Calu3 (cell line): ENCODE data around the gene TAOK1. TPM values are rescaled to one million over a fixed set of nuclear protein-coding genes. Genes with fewer than 3 reads are reported as not detected.

Source experiments
- BruUV-seq: library from RNA; stranded (reverse); fragments of 400-500 nt; replicated peaks from 2 replicates; lab custom pipeline; 2021; lab: Mats Ljungman, UMichigan
- CTCF ChIA-PET: fragments of 300-600 bp; sonication (Branson Sonifier 250); formaldehyde crosslinking; loops from one replicate; lab custom pipeline; 2022; ENCODE audit warnings: antibody characterized with exemption; lab: Charles Lee
- DNase-seq: peaks from one replicate; pipeline ENCODE4 v3.0.0; 2022
- H3K27ac Mint-ChIP-seq: one replicate; pipeline ENCODE4 v1.8.0; 2022; ENCODE audit warnings: mixed read lengths; ENCODE audit not compliant: unreplicated experiment
- H3K27me3 Mint-ChIP-seq: one replicate; pipeline ENCODE4 v1.8.0; 2022; ENCODE audit warnings: mixed read lengths; ENCODE audit not compliant: unreplicated experiment
- H3K36me3 Mint-ChIP-seq: one replicate; pipeline ENCODE4 v1.8.0; 2022; ENCODE audit warnings: mild to moderate bottlenecking, moderate library complexity, mixed read lengths; ENCODE audit not compliant: insufficient read depth, unreplicated experiment
- H3K4me1 Mint-ChIP-seq: one replicate; pipeline ENCODE4 v1.8.0; 2022; ENCODE audit warnings: mild to moderate bottlenecking, low read depth, mixed read lengths; ENCODE audit not compliant: unreplicated experiment
- H3K4me3 Mint-ChIP-seq: one replicate; pipeline ENCODE4 v1.8.0; 2022; ENCODE audit warnings: mild to moderate bottlenecking, low read depth, moderate library complexity, mixed read lengths; ENCODE audit not compliant: unreplicated experiment
- H3K9me3 Mint-ChIP-seq: one replicate; pipeline ENCODE4 v1.8.0; 2022; ENCODE audit warnings: low read depth, mixed read lengths; ENCODE audit not compliant: unreplicated experiment
- intact Hi-C: fragments of 100-400 bp; cut with micrococcal nuclease; formaldehyde crosslinking; loops from one replicate; pipeline ENCODE4 v1.10.0; 2022; ENCODE audit not compliant: unreplicated experiment
- total RNA-seq: library from RNA; stranded (reverse); gene quantifications from 2 replicates; pipeline ENCODE4 v1.2.3, GENCODE V29; 2022
- TF ChIP-seq, protein P1 (sequence below): fragments of 200-600 bp; IDR thresholded peaks from one replicate; pipeline ENCODE4 v1.8.0; 2022; ENCODE audit warnings: antibody characterized with exemption; ENCODE audit not compliant: unreplicated experiment

The TAOK1 gene
- total RNA-seq, 1 experiment from 2014 or later = 78.1 TPM

DNA sequence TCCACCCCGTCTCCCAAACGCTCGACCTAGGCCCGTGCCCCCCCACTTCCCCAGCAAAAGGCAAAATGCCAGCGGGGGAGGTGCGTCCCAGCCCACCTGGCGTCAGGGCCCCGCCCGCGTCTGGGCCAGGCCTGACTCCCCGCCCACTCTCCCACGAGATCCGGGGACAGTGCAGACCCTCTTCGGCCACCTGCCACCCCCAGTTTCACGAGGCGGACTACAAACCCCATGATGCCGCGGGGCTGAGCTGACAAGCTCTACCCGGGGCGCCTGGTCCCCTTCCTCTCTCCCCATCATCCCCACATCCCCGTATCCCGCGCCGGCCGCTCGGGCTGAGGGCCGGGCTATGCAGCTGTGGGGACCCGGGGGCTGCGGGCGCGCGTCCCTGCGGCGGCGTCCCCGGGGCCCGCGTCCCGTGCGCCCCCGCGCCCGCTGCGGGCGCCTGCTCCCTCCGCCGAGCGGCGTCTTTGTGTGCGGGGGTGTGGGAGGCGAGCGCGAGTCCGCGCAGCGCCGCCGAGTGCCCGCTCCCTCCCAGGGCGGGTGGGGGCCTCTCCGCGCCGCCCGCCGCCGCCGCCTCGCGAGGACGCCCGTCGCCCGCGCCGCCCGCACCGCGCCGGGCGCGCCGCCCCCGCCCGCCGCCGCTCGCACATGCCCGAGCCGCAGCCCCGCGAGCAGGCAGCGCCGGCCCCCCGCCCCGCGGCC lies 202.8 kb downstream of the TAOK1 start, which contains the start of gene ANKRD13B:
Gene ANKRD13B, plus strand, starts transcription at position 283 of the 702 bp plus-strand sequence. CDS start 490 bp downstream, outside the sequence.
- BruUV-seq = no TSS peak
- H3K4me3 Mint-ChIP-seq = peak within 1 kb of the TSS; percentile 79
- TF ChIP-seq, protein P1, sequence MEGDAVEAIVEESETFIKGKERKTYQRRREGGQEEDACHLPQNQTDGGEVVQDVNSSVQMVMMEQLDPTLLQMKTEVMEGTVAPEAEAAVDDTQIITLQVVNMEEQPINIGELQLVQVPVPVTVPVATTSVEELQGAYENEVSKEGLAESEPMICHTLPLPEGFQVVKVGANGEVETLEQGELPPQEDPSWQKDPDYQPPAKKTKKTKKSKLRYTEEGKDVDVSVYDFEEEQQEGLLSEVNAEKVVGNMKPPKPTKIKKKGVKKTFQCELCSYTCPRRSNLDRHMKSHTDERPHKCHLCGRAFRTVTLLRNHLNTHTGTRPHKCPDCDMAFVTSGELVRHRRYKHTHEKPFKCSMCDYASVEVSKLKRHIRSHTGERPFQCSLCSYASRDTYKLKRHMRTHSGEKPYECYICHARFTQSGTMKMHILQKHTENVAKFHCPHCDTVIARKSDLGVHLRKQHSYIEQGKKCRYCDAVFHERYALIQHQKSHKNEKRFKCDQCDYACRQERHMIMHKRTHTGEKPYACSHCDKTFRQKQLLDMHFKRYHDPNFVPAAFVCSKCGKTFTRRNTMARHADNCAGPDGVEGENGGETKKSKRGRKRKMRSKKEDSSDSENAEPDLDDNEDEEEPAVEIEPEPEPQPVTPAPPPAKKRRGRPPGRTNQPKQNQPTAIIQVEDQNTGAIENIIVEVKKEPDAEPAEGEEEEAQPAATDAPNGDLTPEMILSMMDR = no peak
- intact Hi-C loops = no loop called here
- H3K4me1 Mint-ChIP-seq = peaks cover 36% of the 10 kb centered on the region
- no peaks in the 10 kb centered on the region for H3K27me3 Mint-ChIP-seq
- CTCF ChIA-PET = interaction anchor here (1.3 to 3.4 kb wide), 4 partner anchors 13 to 337 kb away, joined by 4 to 36 read pairs (median 11); partner anchors contain the start of genes NUFIP2 and SSH2
- H3K36me3 Mint-ChIP-seq = peaks cover 58% of the 10 kb centered on the region
- DNase-seq = peak; percentile 41
- peak within 1 kb of the TSS; percentile 42 for H3K27ac Mint-ChIP-seq
- H3K9me3 Mint-ChIP-seq = no peaks in the 10 kb centered on the region

DNA sequence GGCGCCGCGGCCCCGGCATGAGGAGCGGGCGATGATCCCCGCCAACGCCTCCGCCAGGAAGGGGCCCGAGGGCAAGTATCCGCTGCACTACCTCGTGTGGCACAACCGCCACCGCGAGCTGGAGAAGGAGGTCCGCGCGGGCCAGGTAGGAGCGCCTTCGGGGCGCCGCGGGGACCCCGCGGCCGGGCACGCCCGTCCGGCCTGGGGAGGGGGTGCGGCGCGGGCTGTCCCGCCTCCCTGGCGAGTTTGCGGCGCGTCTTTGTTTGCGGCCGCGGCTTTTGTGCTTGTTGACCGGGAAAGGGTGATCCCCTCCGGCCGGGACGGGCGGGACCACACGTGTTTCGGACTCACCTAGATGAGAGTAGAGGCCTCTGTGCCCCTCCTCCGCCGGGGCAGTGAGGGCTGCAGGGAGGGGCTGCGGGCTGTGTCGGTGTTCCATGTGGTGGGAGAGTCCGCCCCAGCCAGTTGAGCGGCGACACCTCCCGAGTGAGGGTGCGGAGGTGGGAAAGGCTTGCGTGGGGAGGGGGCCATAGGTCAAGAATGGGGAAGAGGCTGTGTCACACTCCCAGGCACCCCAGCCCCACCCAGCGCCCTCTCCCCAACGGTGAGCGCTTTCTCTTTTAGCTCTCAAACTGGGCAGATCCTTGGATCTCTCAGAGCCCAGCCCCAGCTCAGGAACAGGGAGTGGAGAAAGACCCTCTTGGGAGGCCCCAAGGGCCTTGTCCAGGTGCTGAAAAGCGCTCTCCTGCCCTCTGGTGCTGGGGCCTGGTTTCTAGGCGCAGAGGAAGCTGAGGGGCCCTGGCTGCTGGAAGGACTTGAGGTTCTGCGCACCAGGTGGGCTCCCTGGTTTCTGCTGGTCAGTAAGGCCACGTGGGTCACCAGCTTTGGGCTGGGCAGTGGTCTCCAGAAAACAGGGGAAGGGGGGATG lies 203.7 kb downstream of the TAOK1 start:
- H3K27me3 Mint-ChIP-seq = no peaks in the 10 kb centered on the region
- intact Hi-C loops = no loop called here
- no peak overlapping the region for H3K27ac Mint-ChIP-seq
- BruUV-seq = no TSS peak
- TF ChIP-seq, protein P1 = peak; percentile 17
- CTCF ChIA-PET = interaction anchor here (0.6 to 3.4 kb wide), 6 partner anchors 13 to 535 kb away, joined by 3 to 36 read pairs (median 4); partner anchors contain the start of gene NUFIP2
- peaks cover 49% of the 10 kb centered on the region for H3K36me3 Mint-ChIP-seq
- H3K4me3 Mint-ChIP-seq = peak overlapping the region; percentile 79
- peaks cover 31% of the 10 kb centered on the region for H3K4me1 Mint-ChIP-seq
- DNase-seq = peak; percentile 51
- H3K9me3 Mint-ChIP-seq = no peaks in the 10 kb centered on the region

DNA sequence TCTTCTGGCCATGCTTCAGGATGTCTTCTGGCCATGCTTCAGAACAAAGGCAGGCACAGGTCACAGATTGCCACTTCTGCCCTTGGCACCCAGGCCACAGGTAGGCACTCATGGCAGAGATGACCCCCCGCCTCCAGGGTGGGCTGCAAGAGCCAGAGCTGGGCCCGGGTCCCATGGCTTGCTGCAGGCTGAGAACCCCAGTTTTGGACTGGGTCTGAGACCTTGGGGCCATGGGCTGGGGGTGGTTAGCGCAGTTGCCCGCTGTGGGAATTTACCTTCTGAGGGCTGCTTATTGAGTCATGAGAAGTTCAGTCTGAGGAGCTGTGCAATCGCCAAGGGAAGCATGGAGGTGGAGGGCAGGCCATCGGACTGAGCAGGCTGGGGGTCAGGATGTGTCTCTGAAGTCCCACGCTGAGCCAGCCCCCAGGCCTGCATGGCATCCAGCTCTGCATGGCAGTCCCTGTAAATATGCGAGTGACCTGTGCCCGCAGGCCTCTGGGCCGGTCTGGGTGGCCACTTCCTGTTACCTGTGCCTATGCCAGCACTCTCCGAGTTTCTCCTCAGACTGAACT lies 204.4 kb downstream of the TAOK1 start:
- DNase-seq = no peak
- Mint-ChIP-seq H3K9me3 (no peaks in the 10 kb centered on the region), H3K36me3 (peaks cover 46% of the 10 kb centered on the region), H3K27me3 (no peaks in the 10 kb centered on the region), H3K27ac (no peak overlapping the region), H3K4me1 (peaks cover 31% of the 10 kb centered on the region), H3K4me3 (peak overlapping the region; percentile 79)
- intact Hi-C loops = no loop called here
- CTCF ChIA-PET = interaction anchor here (0.6 to 1.2 kb wide), 3 partner anchors 21 to 534 kb away, joined by 3 to 5 read pairs (median 3); no protein-coding TSS in a partner anchor
- TF ChIP-seq, protein P1 = no peak
- BruUV-seq = no TSS peak
